NCI-H524 treated with DMSO at 0.1 percent for 48 hours (cell line): Measurements from ENCODE around the gene GPRIN1.

Source experiments
- DNase-seq: peaks from one replicate; lab custom pipeline; 2025; lab: John Stamatoyannopoulos, UW

The GPRIN1 gene

DNA sequence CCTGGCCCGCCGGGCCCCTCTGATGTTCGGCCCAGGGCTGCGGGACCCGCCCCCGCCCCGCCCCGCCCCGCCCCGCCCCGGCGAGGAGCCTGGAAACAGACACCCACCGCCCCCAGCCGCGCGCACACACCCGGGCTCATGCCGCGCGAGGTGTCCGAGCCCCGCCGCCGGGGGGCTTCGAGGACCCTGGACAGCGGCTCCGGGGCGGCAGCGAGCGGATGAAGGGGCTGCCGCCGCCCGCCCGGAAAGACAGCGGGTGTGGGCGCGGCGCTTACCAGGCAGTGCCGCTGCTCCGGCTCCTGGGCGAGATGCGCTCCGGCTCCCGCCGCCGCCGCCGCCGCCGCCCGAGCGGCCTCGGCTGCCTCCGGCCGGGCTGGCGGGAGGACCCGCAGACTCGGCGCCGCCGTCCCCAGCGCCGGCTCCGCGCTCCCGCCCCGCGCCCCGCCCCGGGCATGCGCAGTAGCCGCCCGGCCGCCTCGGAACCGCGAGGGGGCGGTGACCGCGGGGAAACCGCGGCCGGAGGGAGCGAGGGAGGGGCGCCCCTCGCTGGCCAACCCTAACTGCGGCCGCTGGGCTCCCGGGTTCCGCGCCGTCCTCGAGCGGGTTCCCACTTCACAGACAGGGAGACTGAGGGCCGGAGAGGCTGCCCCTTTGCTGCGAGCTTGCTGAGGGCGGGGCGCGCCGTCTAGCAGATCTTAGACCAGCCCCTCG lies at the start of gene GPRIN1:
GPRIN1 (minus strand) TSS at position 433 of the 711 bp plus-strand sequence. CDS start 10,322 bp downstream, outside the sequence.
- DNase-seq, result no peak

DNA sequence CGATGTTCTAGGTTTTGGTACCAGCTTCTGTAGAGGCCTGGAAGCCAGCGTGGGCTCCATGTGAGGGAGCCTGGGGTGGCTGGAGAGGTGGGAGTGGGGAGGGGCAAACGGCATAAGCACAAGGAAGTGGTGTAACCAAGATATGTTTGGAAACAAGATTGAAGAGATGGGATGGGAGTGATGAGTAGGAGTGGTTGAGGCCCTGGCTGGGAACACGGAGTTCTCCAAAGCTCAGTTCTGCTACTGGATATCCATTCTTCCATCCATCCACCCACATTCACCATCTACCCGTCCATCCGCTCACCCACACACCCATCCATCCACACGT lies 49.5 kb upstream of the GPRIN1 start:
- no peak for DNase-seq

DNA sequence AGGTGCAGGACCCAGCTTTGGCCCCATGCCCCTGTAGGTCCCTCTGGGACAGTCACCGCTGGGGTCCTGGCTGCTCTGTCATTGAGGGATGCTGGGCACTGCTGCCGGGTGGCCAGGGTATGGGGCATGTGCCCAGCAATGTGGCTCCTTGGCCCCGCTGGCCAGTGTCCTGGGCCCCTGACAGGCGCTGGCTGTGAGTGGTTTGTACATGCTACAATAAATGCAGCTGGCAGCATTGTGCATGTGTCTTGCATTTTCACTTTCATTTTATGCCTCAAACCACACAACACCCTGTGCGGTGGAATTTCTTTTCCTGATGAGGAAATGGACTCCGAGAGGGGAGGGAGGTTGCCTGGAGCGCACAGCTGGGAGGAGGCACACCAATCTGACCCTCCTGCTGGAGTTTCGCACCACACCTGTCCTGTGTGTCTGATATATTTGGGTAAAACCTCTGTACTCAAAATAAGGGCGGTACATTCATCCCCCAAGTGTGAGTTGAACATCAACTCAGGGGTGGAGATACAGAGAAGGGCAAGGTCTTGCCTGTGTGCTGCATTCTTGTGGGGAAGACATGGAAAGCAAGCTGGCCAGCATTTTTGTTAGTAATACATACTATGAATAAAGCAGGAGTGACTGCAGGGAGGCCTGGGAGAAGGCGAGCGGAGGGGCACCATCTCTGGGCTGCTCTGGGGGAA lies 49.0 kb upstream of the GPRIN1 start:
- no peak for DNase-seq

DNA sequence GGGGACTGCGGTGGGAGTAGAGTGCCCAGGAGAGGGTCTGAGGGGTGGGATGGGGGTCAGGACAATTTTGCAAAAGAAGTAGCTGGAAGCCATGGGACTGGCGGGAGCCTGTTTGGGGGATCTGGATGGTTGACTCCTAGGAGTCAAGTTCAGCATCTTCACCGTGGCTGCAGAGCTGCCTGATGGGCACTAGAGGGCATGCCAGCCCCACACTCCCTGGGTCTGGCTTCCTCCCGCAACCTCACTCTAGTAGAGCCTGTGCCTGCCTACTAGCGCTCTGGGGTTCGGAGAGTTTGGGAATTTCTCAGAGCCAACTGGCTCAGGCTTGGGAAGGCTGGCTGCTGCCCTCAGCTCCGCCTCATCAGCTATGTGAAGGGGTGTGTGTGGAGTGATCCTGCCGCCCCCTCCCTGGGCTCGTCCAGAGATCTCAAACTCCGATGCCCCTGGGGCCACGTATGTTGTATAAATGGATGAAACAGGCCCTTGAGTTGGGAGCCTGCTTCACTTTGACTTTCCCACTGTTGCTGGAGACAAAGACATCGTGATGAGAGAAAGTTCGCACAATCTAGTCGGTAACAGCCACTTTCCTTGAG lies 48.1 kb upstream of the GPRIN1 start:
- DNase-seq, result no peak

DNA sequence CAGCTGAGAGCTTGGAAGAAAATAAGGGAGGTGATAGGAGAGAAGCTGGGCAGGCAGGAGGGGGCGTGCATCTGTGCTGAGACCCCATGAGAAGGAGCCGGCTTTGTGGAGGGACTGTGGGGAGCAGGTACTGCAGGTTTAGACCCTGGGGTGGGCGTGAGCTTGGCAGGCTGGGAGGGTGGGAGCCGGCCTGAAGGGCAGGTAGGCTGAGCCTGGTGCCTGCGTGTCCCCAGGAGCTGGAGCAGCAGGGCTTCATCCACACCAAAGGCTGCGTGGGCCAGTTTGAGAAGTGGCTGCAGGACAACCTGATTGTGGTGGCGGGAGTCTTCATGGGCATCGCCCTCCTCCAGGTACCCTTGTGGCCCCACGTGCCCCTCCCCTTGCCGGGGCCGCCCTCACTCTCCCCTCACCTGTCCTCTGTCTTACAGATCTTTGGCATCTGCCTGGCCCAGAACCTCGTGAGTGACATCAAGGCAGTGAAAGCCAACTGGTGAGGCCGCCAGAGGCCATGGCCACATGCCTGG lies 46.6 kb upstream of the GPRIN1 start:
- no peak for DNase-seq

DNA sequence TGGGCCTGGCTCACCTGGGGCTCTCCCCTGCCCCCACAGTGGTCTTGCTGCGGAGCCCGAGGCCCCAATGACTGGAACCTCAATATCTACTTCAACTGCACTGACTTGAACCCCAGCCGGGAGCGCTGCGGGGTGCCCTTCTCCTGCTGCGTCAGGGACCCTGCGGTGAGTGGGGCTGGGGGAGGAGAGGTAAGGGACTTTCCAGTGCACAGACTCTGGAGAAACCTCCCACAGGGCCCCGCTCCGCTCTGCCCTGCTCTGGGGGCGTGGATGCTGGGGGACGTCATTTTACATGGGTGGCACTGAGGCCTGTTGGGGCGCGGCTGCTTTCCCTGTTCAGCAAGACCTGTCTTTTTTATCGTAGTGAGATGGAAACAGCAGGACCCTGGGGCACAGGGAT lies 44.9 kb upstream of the GPRIN1 start:
- no peak for DNase-seq

DNA sequence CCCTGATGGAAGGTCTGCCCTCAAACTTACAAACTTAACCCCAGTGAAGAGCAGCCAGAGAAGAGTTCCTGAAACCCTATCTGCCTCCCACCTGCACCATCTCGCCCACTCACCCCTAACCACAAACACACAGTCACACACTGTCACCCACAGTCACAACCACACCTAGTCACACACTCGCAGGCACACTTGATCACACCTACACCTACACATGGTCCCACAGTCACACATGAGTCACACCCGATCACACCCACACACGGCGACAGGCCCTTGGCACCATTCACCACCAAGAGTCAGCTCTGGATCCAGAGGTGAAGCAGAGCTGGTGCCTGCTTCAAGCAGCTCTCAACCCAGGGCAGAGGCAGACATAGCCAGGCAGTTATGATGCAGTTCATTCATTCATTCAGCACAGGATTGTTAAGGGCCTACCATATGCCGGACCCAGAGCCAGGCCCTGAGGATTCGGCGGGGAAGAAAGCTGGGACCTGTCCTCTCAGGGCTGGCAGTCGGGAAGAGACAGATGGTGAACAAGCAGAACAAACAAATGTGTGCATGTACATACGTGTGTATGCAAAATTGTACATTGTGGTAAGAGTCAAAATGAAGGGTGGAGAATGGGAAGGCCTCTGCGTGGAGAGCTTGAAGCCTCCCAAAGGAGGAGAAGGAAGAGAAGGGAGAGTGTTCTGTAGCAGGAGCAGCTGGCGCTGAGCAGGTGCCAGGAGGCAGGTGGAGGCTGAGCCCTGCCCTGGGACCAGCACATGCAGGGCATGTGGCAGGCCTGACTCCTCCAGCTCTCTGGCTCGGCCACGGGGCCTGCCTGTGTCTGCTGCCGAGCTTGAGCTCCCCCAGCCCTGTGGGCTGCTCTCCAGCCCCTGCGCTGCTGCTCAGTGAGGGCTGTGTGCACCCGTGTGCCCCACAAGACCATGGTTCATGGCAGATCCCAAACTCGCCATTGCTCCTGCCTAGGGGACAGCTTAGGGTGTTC lies 43.7 kb upstream of the GPRIN1 start:
- DNase-seq, result no peak

DNA sequence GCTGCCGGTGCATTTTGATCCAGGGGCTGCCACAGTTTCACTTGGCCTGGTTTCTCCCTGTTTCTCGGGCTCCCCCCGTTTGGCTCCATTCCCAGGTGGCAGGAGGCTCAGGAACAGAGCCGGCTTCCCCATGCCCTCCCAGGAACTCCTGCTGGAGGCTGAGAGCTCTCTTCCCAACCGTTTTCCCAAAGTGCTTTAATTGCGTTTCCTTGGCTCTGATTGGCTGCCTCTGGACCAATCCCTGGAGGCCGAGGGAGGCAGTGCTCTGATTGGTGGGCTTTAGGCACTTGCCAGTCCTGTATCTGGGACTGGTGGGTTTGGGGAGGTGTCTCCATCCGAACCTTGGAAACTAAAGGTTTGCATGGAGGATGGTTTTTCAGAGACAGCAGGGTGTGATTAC lies 42.2 kb upstream of the GPRIN1 start:
- peak; percentile 53 for DNase-seq

DNA sequence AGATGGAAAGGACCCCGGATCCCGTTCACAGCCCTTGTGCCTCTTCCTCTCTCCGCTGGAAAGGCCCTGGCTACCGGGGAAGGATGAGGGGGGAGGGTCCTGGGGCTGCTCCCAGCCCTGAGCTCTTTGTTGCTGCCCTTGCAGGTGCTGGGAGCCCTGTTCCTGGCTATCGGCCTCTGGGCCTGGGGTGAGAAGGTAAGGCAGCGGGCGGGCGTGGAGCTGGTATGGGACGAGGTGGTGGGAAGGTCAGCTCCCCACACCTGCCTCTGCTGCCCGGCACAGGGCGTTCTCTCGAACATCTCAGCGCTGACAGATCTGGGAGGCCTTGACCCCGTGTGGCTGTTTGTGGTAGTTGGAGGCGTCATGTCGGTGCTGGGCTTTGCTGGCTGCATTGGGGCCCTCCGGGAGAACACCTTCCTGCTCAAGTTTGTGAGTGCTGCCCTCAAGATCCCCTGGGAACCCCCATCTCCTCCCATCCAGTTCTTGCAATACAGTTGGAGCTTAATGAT lies 41.6 kb upstream of the GPRIN1 start:
- no peak for DNase-seq

DNA sequence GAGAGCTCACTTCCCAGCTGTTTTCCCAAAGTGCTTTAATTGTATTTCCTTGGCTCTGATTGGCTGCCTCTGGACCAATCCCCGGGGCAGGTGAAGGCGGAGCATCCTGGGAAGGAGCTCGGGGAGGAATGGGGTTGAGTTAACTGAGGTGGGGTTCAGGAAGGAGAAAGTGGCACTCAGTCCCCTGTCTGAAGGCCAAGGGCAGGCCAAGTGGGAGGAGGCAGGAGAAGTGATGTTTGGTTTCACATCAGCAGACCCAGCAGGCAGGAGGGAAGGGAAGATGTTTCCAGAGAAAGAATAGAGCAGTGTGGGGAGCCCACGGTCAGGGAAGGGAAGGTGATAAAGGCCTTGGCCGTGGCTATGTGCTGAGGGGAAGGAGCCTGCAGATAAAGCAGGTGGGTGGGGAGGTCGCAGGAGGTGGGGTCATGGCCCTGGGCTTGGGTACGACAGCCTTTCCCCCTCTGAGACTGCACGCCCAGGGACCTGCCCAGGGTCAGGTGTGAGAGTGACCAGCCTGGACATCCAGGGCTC lies 40.5 kb upstream of the GPRIN1 start:
- DNase-seq, result no peak

DNA sequence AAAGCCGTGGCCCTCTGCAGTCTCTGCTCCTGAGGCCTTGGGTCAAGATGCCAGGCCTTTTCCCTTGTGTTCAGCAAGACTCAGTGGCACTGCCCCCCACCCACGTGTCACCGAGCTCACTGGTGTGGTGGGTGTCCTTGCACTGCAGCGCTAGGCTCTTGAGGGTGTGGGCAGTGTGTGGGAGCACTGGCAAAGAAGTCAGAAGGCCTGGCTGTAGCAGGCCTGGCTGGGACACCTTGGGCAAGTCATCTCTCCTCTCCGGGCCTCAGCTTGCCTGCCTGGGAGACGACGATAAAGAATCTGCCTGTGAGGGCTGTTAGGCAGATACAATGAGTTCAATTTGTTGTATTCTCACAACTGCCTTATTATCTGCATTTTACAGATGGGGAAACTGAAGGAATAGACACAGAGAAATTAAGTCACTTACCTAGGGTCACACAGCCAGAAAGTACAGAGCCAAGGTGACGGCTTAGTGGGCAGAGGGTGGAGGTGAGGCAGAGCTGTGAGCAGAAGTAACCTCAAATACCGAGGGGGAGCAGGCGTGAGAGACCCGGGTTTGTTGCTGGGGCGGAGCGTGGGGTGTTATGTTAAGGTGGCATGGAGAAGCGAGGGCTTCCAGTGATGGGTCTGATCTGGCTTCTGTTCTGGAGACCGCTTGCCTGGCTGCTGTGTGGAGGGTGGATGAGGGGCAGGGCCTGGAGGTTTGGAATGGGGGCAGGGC lies 38.7 kb upstream of the GPRIN1 start:
- DNase-seq, result no peak

DNA sequence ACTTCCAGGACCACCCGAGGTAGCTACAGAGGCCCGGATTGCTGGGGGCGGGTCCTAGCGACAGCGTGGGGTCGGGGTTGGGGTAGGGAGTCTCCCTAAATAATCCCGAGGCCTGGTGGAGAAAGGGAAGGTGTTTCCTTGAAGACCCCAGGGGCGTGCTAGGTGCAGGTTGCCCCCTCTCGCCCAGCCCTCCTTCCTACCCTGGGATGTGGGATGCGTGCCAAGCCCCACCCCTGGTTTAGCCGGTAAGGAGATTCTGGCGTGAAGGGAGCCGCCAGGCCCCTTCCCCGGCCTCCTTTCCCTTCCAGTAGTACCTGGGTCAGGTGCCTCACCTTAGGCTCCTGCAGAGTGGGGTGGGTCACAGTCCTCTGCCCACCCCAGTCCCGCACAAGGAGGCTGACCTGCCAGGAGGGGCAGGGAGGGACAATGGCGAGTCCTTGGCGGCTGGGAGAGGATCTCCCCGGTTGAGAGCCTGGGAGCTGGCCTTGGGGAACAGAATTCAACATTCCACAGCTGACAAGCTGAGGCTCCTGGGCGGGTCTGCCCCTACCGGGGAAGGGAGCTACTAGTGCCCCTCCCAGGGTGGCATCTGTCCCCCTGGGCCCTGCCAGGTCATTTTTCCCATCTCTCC lies 38.0 kb upstream of the GPRIN1 start:
- no peak for DNase-seq

DNA sequence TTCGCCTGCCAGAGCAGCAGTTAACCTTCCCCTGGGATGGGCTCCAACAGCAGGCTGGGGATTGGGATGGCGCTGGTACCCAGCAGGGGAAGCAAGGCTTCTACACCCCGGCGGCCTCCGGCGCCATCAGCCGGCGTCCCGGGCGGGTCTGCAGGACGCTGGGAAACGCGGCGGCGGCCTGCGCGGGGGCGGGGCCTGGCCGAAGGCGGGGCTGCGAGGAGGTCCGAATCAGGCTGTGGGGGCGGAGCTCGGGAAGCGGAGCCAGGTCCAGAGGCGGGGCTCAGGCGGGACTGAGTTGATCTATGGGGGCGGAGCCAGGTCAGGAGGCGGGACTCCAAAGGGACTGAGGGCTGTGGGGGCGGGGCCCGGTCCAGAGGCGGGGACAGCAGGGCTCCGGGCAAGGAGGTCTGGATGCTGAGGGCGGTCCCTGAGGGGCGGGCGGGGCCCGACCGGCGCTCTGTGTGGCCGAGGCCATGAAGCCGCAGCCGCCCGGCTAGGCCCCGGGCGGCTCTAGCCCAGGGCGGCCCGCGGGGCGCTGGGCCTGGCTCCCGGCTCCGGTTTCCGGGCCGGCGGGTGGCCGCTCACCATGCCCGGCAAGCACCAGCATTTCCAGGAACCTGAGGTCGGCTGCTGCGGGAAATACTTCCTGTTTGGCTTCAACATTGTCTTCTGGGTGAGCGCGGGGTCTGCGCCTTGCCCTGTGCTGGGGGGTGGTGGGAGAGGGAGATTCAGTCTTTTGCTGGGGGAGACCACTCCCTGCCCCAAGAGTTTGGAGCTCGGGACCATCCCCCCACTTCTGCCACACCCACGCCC lies 37.3 kb upstream of the GPRIN1 start, which contains the start of gene TSPAN17:
TSPAN17 (plus strand) TSS at position 455 of the 813 bp plus-strand sequence; CDS start at position 587, 132 bp downstream.
- peak; percentile 80 for DNase-seq

DNA sequence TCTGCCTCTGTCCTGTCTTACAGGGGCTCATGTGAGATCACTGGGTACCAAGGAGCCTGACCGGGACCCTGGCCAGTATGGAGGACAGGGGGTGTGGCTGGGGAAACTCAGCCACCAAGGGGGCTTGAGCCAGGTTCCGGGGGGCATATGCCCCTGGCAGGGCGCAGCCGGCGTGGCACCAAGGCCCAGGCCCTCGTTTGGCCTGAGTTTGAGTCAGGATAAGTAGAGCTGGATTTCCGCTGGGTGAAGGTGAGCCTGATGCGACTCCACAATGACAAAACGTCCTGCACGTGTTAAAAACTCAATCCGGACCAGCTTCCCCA lies 36.7 kb upstream of the GPRIN1 start:
- DNase-seq, result no peak

DNA sequence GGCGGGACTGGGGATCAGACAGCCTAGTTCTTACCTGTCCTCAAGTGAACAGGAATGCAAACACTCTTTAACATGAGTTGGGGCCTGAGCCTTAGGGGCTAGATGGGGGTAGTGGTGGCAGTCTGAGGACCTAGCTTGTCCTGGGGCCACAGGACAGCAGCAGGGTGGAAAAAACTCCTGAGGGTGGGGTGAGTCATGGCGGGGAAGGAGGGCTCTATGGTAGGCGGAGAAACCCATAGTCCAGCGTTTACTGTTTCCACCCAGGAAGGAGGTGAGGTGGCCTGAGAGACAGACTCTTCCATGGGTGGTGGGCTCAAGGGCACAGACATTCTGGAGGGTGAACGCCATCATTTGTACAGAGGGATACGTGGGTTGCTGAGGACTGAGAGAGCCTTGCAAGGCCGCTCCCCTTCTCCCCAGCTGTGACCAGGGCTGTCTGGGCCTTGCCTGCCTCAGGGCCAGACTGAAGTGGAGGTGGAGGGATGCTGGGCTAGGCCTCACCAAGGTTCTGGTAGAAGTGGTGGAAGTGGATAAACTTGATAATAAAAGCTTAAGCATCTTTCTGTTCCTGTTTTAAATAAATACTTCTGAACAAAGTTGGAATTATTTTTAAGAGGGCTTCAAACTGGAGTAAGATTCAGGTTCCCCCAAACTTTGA lies 36.2 kb upstream of the GPRIN1 start:
- no peak for DNase-seq

DNA sequence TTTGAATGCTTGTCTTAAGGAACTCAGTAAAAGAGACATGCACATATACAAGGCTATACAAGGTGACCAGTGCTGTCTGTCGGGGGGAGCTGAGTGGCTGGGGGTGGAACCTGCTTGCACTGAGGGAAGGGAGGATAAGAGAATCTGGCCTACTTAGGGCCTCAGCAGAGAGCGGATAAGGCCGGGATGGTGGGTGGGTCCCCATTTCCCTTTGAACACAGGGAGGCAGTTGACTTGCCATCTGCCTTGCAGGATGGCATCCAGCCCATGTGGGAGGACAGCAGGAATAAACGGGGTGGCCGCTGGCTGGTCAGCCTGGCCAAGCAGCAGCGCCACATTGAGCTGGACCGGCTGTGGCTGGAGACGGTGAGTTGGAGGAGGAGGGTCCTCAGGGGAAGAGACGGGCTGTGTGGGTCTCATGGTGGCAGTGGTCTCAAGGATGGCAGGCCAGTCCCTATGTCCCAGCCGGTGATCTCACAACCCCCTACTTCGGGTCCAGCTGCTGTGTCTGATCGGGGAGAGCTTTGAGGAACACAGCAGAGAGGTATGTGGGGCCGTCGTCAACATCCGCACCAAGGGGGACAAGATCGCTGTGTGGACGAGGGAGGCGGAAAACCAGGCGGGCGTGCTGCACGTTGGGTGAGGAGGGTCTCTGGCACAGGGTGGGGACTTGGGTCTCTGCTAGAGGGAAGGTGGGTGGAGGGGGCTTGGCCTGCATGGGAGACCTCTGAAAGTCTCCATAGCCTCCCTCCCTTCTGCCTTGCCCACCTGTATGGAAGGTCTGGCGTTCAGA lies 35.1 kb upstream of the GPRIN1 start:
- DNase-seq, result no peak

DNA sequence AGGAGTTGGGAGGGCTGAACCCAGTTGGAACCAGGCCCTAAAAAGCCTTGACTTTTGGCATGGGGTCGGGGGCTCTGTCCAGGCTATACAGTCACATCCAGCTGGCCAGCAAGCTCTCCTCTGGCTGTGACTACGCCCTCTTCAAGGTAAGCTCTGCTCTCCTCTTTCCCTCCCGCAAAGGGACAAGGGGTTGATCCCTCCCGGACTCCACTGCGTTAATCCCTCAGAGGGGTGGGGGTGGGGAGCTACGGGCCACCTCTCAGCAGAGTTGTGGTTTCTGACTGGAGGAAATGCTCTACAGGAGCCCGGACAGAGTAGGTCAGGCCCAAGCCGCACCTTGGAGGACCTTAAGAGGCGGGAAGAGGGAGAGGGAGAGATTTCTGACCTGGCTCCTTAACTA lies 34.3 kb upstream of the GPRIN1 start:
- no peak for DNase-seq
